ENCODE data around the gene RASGRF1.

The RASGRF1 gene

GRCh38 chr15:79102595-79102994 lies 12.0 kb upstream of the RASGRF1 start:
- in situ Hi-C loops (cut with HindIII; ENCODE audit: low sequenced_read_pairs): no loop called here

GRCh38 chr15:79101866-79102581 lies 11.4 kb upstream of the RASGRF1 start:
- in situ Hi-C loops (cut with HindIII; ENCODE audit: low sequenced_read_pairs): no loop called here

GRCh38 chr15:79099692-79100091 lies 9.1 kb upstream of the RASGRF1 start:
- in situ Hi-C loops (cut with HindIII; ENCODE audit: low sequenced_read_pairs): no loop called here

DNA sequence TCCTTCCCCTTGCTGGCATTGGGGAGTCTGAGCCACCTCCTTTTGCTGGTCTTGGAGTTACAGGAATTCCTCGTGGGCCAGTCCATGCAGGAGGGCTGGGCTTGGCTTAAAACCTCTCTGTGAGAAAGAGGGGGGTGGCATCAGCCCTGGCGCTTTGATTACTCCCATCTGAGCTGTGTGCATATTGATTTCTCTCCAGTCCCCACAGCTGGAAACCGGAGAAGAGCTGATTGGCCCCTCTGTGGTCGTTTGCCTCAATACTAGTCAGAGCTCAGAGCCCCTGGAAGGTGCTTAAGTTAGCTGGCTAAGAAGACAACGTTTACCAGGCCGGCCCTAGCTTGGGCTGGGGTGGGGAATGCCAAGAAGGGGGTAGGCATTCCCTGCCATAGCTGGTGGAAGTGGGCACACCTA lies 4.0 kb upstream of the RASGRF1 start:
- in situ Hi-C loops (cut with HindIII; ENCODE audit: low sequenced_read_pairs): no loop called here

DNA sequence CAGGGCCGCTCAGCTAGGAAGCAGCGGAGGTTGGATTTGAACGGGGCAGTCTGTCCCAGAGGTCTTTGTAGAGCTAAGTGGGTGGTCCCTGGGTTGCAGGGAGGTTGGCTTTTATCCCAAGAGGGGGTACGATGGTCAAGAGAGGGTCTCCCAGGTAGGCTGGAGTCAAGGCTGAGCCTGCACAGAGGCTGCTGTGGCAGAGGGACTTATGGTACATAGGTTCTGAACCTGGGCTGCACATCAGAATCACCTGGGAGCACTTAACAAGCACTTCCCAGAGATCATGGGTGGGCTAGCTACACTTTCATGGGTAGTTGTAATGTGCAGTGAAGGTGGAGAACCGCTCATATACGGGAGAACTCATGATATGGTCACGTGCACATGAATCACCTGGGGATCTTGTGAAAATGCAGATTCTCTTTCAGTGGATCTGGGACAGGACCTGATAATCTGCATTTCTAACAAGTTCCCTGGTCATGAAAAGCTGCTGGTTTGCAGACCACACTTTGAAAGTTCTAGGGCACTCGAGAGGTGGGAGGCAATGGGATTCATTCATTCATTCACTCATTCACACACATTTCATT lies 2.9 kb upstream of the RASGRF1 start:
- in situ Hi-C loops (cut with HindIII; ENCODE audit: low sequenced_read_pairs): no loop called here

GRCh38 chr15:79092382-79092781 lies 1.8 kb upstream of the RASGRF1 start:
- in situ Hi-C loops (cut with HindIII; ENCODE audit: low sequenced_read_pairs): no loop called here

DNA sequence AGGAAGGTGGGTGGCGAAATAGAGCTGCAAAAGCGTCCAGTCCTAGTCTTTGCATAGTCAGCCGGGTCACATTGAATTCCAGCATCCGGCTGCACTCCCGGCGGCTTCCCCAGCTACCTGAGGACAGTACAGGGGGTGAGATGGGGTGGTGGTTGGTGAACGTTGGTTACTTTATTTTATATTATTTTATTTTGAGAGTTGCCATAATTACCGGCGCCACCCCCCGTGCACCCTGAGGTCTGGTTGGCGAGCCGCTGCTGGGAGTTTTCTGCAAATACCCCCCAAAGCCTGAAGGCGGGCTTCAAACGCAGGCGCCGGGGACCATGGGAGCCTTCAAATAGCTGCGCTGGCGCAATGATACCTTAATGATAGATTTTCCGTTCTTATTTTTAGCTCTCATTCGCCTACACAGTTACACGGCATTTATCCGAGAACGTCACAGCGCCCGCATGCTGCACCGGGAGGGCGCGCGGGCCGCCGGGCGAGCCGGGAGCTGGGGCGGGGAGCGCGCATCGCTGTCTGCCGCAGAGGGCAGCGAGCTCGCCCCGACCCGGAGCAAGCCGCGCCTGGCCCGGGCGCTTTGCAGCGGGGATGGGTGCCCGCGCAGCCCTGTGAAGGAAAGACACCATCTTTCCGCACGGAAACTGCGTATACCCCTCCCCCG lies 756 bp upstream of the RASGRF1 start:
- in situ Hi-C loops (cut with HindIII; ENCODE audit: low sequenced_read_pairs): no loop called here

DNA sequence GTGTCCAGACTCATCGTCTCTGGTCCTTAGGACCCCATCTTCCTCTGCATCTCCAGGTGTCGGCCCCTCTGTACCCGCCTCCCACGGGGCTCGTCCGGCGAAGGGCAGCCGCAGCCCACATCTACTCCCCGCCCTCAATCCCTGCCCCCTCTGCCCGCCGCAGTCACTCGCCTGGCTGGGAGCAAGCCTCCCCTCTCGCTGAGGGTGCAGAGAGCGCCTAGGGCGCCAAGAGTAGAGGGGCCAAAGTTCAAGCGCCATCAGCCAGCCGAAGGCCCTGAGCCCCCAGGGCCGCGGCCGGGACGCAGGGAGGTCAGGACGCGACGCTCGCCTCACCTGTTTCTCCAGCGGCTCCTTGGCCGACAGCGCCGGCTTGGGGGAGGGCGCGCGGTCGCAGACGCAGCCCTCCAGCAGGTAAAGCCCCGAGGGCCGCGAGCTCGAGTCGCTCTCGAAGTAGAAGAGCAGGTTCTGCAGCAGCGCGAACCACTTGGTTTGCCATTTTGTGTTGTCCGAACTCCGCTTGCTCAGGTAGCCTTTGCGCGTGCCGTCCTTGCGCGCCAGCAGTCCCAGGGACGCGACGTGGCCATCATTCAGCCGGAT lies 592 bp downstream of the RASGRF1 start:
- in situ Hi-C loops (cut with HindIII; ENCODE audit: low sequenced_read_pairs): no loop called here

DNA sequence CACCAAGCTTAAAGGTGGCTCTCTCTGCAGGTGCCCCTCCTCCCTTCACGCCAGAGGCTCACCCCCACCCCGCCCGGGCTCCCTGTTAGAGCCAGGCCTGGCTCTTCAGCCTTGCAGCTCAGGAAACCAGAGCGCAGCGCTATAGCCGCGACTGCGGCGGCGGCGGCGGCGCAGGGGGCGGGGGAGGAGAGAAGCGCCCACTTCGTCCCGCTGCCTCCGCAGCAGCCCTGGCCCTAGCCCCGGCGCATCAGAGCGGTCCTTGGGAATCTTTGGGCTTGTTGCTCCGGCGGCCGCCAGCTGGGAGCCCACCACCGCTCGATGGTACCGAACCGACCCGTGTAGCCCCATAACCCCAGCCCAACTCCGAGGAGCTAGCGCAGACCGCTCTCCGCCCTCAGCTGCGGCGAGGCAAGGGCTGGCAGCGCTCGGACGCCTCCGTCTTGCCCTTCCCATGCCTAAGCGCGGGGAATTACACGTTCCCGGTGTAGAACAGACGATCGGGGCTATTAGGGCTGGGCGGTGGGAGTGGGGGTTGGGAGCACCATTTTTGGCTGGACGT lies 1.2 kb downstream of the RASGRF1 start:
- in situ Hi-C loops (cut with HindIII; ENCODE audit: low sequenced_read_pairs): no loop called here

DNA sequence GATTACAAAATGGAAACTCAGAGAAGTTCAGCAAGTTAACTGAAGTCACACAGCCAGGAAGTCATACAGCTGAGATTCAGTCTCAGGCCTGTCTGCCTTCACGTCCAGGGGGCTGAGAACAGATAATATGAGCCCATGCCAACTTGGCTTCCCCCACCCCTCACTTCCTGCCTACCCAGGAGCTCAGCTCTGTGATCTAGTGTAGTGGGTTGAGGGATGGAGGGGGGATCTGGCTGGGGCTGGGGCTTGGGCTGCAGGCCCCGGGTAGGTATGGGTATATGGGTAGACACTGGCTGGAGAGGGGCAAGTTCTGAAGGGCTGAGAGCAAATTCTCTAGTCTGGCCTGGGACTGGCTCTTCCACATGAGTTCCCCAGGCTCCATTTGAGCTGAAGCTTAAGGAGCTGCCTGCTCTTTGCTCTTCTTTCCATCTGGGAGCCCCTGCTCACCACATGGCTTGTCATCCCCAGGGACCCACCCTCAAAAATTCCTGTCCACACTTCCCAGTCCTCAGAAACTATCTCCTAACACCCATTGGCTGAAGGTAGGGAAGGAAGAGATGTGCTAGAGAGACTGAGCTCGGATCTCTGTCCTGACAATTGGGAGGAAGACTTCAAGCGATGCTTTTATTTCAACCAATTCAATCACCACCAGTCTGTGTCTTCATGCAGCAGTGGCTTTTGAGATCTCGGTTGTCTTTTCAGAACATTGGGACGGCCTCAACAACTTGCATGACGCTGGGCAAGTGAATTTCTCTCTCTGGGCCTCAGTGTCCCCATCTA lies 2.0 kb downstream of the RASGRF1 start:
- in situ Hi-C loops (cut with HindIII; ENCODE audit: low sequenced_read_pairs): no loop called here

DNA sequence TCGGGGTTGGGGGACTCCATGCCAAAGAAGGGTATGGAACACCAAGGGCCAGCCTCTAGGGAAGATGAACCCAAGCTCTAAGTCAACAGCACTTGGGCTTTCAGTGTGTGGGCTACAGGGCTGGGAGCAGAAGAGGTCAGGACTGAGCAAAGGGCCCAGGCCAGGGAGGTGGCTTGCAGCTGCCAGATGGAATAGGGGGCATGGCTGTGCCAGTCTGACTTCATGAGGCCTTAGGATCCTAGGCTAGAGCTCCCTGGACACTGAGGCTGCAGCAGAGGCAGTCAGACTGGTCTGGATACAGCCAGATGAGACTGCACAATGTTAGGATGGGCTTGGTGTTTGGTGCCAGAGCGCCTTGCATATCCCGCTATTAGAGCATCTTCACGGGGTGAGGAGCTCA lies 3.8 kb downstream of the RASGRF1 start:
- in situ Hi-C loops (cut with HindIII; ENCODE audit: low sequenced_read_pairs): no loop called here

GRCh38 chr15:79084308-79084968 lies 6.1 kb downstream of the RASGRF1 start:
- in situ Hi-C loops (cut with HindIII; ENCODE audit: low sequenced_read_pairs): no loop called here

- in situ Hi-C loops (cut with HindIII; ENCODE audit: low sequenced_read_pairs): no loop called here
These were observed 7.4 kb downstream of the RASGRF1 start for GRCh38 chr15:79083154-79083553.

- in situ Hi-C loops (cut with HindIII; ENCODE audit: low sequenced_read_pairs): no loop called here
These were observed 8.1 kb downstream of the RASGRF1 start for GRCh38 chr15:79082363-79083070.

DNA sequence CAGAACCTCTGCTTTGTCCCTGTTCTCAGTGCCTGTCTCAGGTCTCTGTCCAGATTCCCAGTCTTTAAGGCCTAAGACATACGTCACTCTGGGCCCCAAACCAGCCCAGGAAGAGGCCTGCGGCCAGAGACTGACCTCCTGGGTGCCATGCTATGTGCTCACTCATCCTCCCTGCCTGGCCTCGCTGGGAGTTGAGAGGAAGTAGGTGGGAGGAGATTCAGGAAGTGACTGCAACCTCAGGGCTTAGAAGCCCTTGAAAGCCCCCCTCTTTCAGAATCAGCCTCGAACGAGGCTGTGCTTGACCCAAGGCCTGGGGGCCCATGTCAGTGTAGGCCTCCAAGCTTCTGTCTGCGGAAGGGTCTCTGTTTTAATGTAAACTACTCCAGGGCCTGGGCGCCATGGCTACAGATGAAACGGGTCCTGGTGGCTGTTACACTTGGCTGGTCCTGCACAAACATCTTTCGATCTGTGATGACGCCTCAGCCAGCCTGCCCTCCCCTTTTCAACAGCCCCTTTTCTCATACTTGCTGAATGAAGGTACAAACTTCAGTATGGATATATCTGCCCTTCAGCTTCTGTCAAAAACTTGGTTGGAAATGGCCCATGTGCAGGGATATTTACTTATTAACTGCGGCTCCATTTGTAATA lies 11.7 kb downstream of the RASGRF1 start:
- in situ Hi-C loops (cut with HindIII; ENCODE audit: low sequenced_read_pairs): no loop called here

- in situ Hi-C loops (cut with HindIII; ENCODE audit: low sequenced_read_pairs): no loop called here
These were observed 12.6 kb downstream of the RASGRF1 start for GRCh38 chr15:79078003-79078402.

- in situ Hi-C loops (cut with HindIII; ENCODE audit: low sequenced_read_pairs): no loop called here
These were observed 13.9 kb downstream of the RASGRF1 start for GRCh38 chr15:79076661-79077060.

GRCh38 chr15:79075256-79075655 lies 15.3 kb downstream of the RASGRF1 start:
- in situ Hi-C loops (cut with HindIII; ENCODE audit: low sequenced_read_pairs): no loop called here

DNA sequence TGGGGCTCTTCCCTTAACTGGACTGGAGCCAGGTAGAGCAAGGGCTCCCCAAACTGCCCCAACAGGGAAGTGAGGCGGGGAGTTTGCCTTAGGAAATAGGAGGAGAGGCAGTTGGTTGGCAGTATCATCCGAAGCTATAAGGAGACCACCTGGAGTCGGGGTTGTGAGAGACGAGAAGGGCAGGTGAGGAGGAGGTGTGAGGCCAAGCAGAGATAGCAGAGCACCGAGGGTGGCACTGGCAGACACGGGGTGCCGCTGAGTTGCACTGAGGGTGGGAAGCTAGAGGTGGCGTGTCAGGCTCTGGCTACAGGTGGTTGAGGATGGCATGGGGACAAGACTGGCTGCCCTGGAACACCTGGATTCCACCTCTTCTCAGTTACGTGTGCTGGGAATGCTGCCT lies 17.2 kb downstream of the RASGRF1 start:
- in situ Hi-C loops (cut with HindIII; ENCODE audit: low sequenced_read_pairs): no loop called here

Data from DLD1 (cell line).